H9 (cell line): ENCODE measurements around the gene ADAMTS2. TPM values are rescaled to one million over a fixed set of nuclear protein-coding genes. Genes with fewer than 3 reads are reported as not detected.

Experiments
- DNase-seq: peaks from one replicate; pipeline ENCODE4 v3.0.0-alpha.2; 2017
- H2AFZ ChIP-seq: one replicate; pipeline ENCODE4 v1.6.1; 2013; ENCODE audit warnings: mild to moderate bottlenecking, low read length, control low read depth, moderate library complexity
- H2AK5ac ChIP-seq: 2 replicates; pipeline ENCODE4 v1.6.1; 2013; ENCODE audit warnings: low read length, control low read depth, mixed read lengths; ENCODE audit not compliant: insufficient read length
- H2BK120ac ChIP-seq: one replicate; pipeline ENCODE4 v1.6.1; 2013; ENCODE audit warnings: low read depth, mild to moderate bottlenecking, low read length, control low read depth, inconsistent platforms; ENCODE audit not compliant: poor library complexity, severe bottlenecking
- H2BK12ac ChIP-seq: 2 replicates; pipeline ENCODE4 v1.6.1; 2013; ENCODE audit warnings: low read length, control low read depth, mixed read lengths, low read depth; ENCODE audit not compliant: insufficient read length
- H2BK15ac ChIP-seq: 2 replicates; pipeline ENCODE4 v1.6.1; 2013; ENCODE audit warnings: low read depth, low read length, control low read depth
- H2BK20ac ChIP-seq: one replicate; pipeline ENCODE4 v1.6.1; 2013; ENCODE audit warnings: low read depth, mild to moderate bottlenecking, low read length, control low read depth, inconsistent platforms; ENCODE audit not compliant: poor library complexity, severe bottlenecking
- H2BK5ac ChIP-seq: 2 replicates; pipeline ENCODE4 v1.6.1; 2013; ENCODE audit warnings: low read length, control low read depth, mixed read lengths; ENCODE audit not compliant: insufficient read length
- H3K14ac ChIP-seq: 2 replicates; pipeline ENCODE4 v1.6.1; 2013; ENCODE audit warnings: low read length, control low read depth; ENCODE audit not compliant: insufficient read depth
- H3K18ac ChIP-seq: 2 replicates; pipeline ENCODE4 v1.6.1; 2013; ENCODE audit warnings: low read depth, mild to moderate bottlenecking, mixed read lengths, low read length, control low read depth; ENCODE audit not compliant: insufficient read length
- H3K23ac ChIP-seq: 2 replicates; pipeline ENCODE4 v1.6.1; 2013; ENCODE audit warnings: low read length, control low read depth, mixed read lengths, low read depth; ENCODE audit not compliant: insufficient read length
- H3K23me2 ChIP-seq: 2 replicates; pipeline ENCODE4 v1.6.1; 2013; ENCODE audit warnings: low read depth, mild to moderate bottlenecking, mixed read lengths, low read length, control low read depth; ENCODE audit not compliant: insufficient read length, poor library complexity, severe bottlenecking
- H3K27ac ChIP-seq: 2 replicates; pipeline ENCODE4 v1.5.1; 2013; ENCODE audit warnings: low read length, control low read depth, mixed read lengths, low read depth; ENCODE audit not compliant: insufficient read length
- H3K27me3 ChIP-seq: 2 replicates; pipeline ENCODE4 v1.6.1; 2013; ENCODE audit warnings: low read length, control low read depth, inconsistent platforms; ENCODE audit not compliant: insufficient read depth
- H3K4ac ChIP-seq: 2 replicates; pipeline ENCODE4 v1.6.1; 2013; ENCODE audit warnings: low read depth, mild to moderate bottlenecking, control low read depth, inconsistent platforms, low read length, moderate library complexity
- H3K4me1 ChIP-seq: 2 replicates; pipeline ENCODE4 v1.6.1; 2013; ENCODE audit warnings: low read length, control low read depth, inconsistent platforms; ENCODE audit not compliant: insufficient read depth
- H3K4me2 ChIP-seq: 2 replicates; pipeline ENCODE4 v1.6.1; 2013; ENCODE audit warnings: low read length, control low read depth, mixed read lengths; ENCODE audit not compliant: insufficient read length, insufficient read depth
- H3K56ac ChIP-seq: 2 replicates; pipeline ENCODE4 v1.6.1; 2013; ENCODE audit warnings: low read depth, mild to moderate bottlenecking, mixed read lengths, low read length, control low read depth; ENCODE audit not compliant: insufficient read length
- H3K79me1 ChIP-seq: 2 replicates; pipeline ENCODE4 v1.6.1; 2013; ENCODE audit warnings: low read depth, mild to moderate bottlenecking, moderate library complexity, low read length, control low read depth, inconsistent platforms; ENCODE audit not compliant: insufficient read depth, poor library complexity, severe bottlenecking
- H3K79me2 ChIP-seq: 2 replicates; pipeline ENCODE4 v1.6.1; 2013; ENCODE audit warnings: low read length, control low read depth, inconsistent platforms; ENCODE audit not compliant: insufficient read depth
- H3K9ac ChIP-seq: 2 replicates; pipeline ENCODE4 v1.6.1; 2013; ENCODE audit warnings: low read length, control low read depth, mixed read lengths; ENCODE audit not compliant: insufficient read length; ENCODE audit errors: extremely low read depth
- H3K9me3 ChIP-seq: one replicate; pipeline ENCODE4 v1.6.1; 2013; ENCODE audit warnings: low read depth, low read length, inconsistent platforms; ENCODE audit not compliant: control insufficient read depth
- H3T11ph ChIP-seq: one replicate; pipeline ENCODE4 v1.6.1; 2013; ENCODE audit warnings: mild to moderate bottlenecking, low read length, control low read depth, inconsistent platforms
- H4K20me1 ChIP-seq: one replicate; pipeline ENCODE4 v1.6.1; 2013; ENCODE audit not compliant: control insufficient read depth, insufficient read length, insufficient read depth
- H4K5ac ChIP-seq: 2 replicates; pipeline ENCODE4 v1.6.1; 2013; ENCODE audit warnings: low read depth, mild to moderate bottlenecking, mixed read lengths, low read length, control low read depth; ENCODE audit not compliant: insufficient read length
- H4K8ac ChIP-seq: replicated peaks from 2 replicates; pipeline ENCODE4 v1.6.1; 2013; ENCODE audit warnings: low read length, control low read depth, mixed read lengths, low read depth; ENCODE audit not compliant: insufficient read length
- H4K91ac ChIP-seq: 2 replicates; pipeline ENCODE4 v1.6.1; 2013; ENCODE audit warnings: low read depth, mild to moderate bottlenecking, moderate library complexity, mixed read lengths, low read length, control low read depth; ENCODE audit not compliant: insufficient read length
- H3K27ac Mint-ChIP-seq, 3 experiments: 2 replicates in 2 of 3; 3 replicates in 1 of 3; pipeline ENCODE4 v1.8.0; 2020 to 2021; ENCODE audit warnings: mixed read lengths in 3 of 3, mild to moderate bottlenecking in 1 of 3, moderate library complexity in 1 of 3
- H3K27me3 Mint-ChIP-seq: 2 replicates; pipeline ENCODE4 v1.8.0; 2021; ENCODE audit warnings: low read depth, mild to moderate bottlenecking, moderate library complexity, mixed read lengths
- H3K36me3 Mint-ChIP-seq, 3 experiments: 2 replicates in 2 of 3; 3 replicates in 1 of 3; pipeline ENCODE4 v1.8.0; 2020 to 2021; ENCODE audit warnings: low read depth in 3 of 3, mixed read lengths in 3 of 3; ENCODE audit not compliant: insufficient read depth in 1 of 3
- H3K4me1 Mint-ChIP-seq, 2 experiments: 2 replicates each; pipeline ENCODE4 v1.8.0; 2020; ENCODE audit warnings: mixed read lengths in 2 of 2
- H3K4me3 Mint-ChIP-seq, 2 experiments: 2 replicates in 1 of 2; 3 replicates in 1 of 2; pipeline ENCODE4 v1.8.0; 2020 to 2021; ENCODE audit warnings: mild to moderate bottlenecking in 2 of 2, mixed read lengths in 2 of 2, moderate library complexity in 1 of 2
- H3K9me3 Mint-ChIP-seq, 2 experiments: 2 replicates in 1 of 2; 3 replicates in 1 of 2; pipeline ENCODE4 v1.8.0; 2020; ENCODE audit warnings: mild to moderate bottlenecking in 2 of 2, mixed read lengths in 2 of 2, moderate library complexity in 1 of 2
- CTCF ChIP-seq: fragments of 200-600 bp; sonication (generic); conservative IDR thresholded peaks from 3 replicates; pipeline ENCODE4 v1.8.0; 2021; ENCODE audit warnings: antibody characterized with exemption, mild to moderate bottlenecking
- WGBS: extraction: QIAGEN DNeasy Blood & Tissue Kit; methylation state at CpG from one replicate; pipeline ENCODE4 v1.1.7; 2013; ENCODE audit warnings: missing lambda C conversion rate, low lambda C conversion rate, mixed read lengths; ENCODE audit not compliant: insufficient read length; ENCODE audit errors: extremely low coverage; 5-methylcytosine and 5-hydroxymethylcytosine counted together
- total RNA-seq: library from RNA; stranded (reverse); gene quantifications from 2 replicates; pipeline ENCODE4 v1.2.1, GENCODE V29; 2021

Gene ADAMTS2
- total RNA-seq, 1 experiment from 2014 or later = 5.4 TPM

GRCh38 chr5:179120421-179120861 lies 224.8 kb downstream of the ADAMTS2 start:
- Mint-ChIP-seq H3K4me1 (no peaks in the 10 kb centered on the region), H3K4me3 (no peak overlapping the region; a peak in 1 of 5 replicates), H3K27ac (no peak overlapping the region), H3K36me3 (peaks cover 0 to 7% (median under 1%) of the 10 kb centered on the region in 3 experiments; a peak in 4 of 7 replicates), H3K9me3 (peaks cover 46 to 84% of the 10 kb centered on the region in 2 experiments), H3K27me3 (no peaks in the 10 kb centered on the region; the same call in 1 of the 2 replicates)
- DNase-seq = no peak
- H3K9ac ChIP-seq = no peak overlapping the region
- no peak overlapping the region for H2AFZ ChIP-seq
- H3K4ac ChIP-seq = no peak overlapping the region
- no peak overlapping the region for H2BK15ac ChIP-seq
- H2BK120ac ChIP-seq = no peak overlapping the region
- no peak overlapping the region for H2BK12ac ChIP-seq
- H2BK5ac ChIP-seq = no peak overlapping the region
- H3K27ac ChIP-seq = no peak overlapping the region
- H3K27me3 ChIP-seq = no peaks in the 10 kb centered on the region
- H3K23ac ChIP-seq = no peak overlapping the region
- peaks cover 4% of the 10 kb centered on the region for H3K9me3 ChIP-seq
- TF ChIP-seq CTCF = no peak
- H3T11ph ChIP-seq = no peak overlapping the region
- no peak overlapping the region for H2BK20ac ChIP-seq
- H3K4me2 ChIP-seq = no peak overlapping the region
- no peak overlapping the region for H4K8ac ChIP-seq
- no peak overlapping the region for H3K14ac ChIP-seq
- H3K79me2 ChIP-seq = no peaks in the 10 kb centered on the region
- H4K20me1 ChIP-seq = no peaks in the 10 kb centered on the region
- no peak overlapping the region for H3K56ac ChIP-seq
- WGBS = no CpG with 5 or more reads among the region's 35 CpGs
- no peak overlapping the region for H2AK5ac ChIP-seq
- no peak overlapping the region for H4K91ac ChIP-seq
- no peaks in the 10 kb centered on the region for H3K4me1 ChIP-seq
- H3K23me2 ChIP-seq = no peaks in the 10 kb centered on the region
- no peaks in the 10 kb centered on the region for H3K79me1 ChIP-seq
- no peak overlapping the region for H3K18ac ChIP-seq
- H4K5ac ChIP-seq = no peak overlapping the region
